Uterus (tissue), 4 donors: Measurements from ENCODE around the gene RRAS2. TPM values are rescaled to one million over a fixed set of nuclear protein-coding genes. Genes with fewer than 3 reads are reported as not detected.

ENCODE experiments used
- DNase-seq, 2 donors: peaks; one replicate each; pipeline ENCODE4 v3.0.0-alpha.2; 2019 to 2020
- H3K27ac ChIP-seq, 2 donors: fragments of 200-600 bp; sonication (generic); 1 replicate in 1 of 2; 2 replicates in 1 of 2; pipeline ENCODE4 v1.5.1; 2016 to 2018
- H3K27me3 ChIP-seq, 2 donors: fragments of 200-600 bp; sonication (generic); one replicate each; pipeline ENCODE4 v1.5.1; 2018 to 2019; ENCODE audit warnings: control low read depth in 1 of 2
- H3K36me3 ChIP-seq, 2 donors: fragments of 200-600 bp; sonication (generic); one replicate each; pipeline ENCODE4 v1.5.1; 2019; ENCODE audit warnings: control low read depth in 1 of 2
- H3K4me1 ChIP-seq, 2 donors: fragments of 200-600 bp; sonication (generic); one replicate each; pipeline ENCODE4 v1.5.1; 2018 to 2019; ENCODE audit warnings: control low read depth in 1 of 2
- H3K4me3 ChIP-seq, 2 donors: fragments of 200-600 bp; sonication (generic); 1 replicate in 1 of 2; 2 replicates in 1 of 2; pipeline ENCODE4 v1.5.1; 2018 to 2019; ENCODE audit warnings: mild to moderate bottlenecking in 1 of 2
- H3K9me3 ChIP-seq, 2 donors: fragments of 200-600 bp; sonication (generic); one replicate each; pipeline ENCODE4 v1.5.1; 2019; ENCODE audit warnings: control low read depth in 1 of 2
- CTCF ChIP-seq, 4 experiments: fragments of 200-600 bp in 2 of 4; fragments of 450-650 bp in 2 of 4; sonication (generic) in 2 of 4; IDR thresholded peaks; one replicate each; pipeline ENCODE4 v1.5.1; 2016 to 2019; ENCODE audit warnings: antibody characterized with exemption in 4 of 4, mild to moderate bottlenecking in 2 of 4, moderate library complexity in 1 of 4
- POLR2A ChIP-seq, 2 donors: fragments of 450-650 bp; IDR thresholded peaks; one replicate each; pipeline ENCODE4 v1.6.1; 2016; ENCODE audit warnings: antibody characterized with exemption in 2 of 2, mild to moderate bottlenecking in 1 of 2, moderate library complexity in 1 of 2
- intact Hi-C: fragments of 100-400 bp; cut with DNase I; formaldehyde crosslinking; loops from one replicate; pipeline ENCODE4 v1.15.1; 2023; ENCODE audit warnings: low total_unique reads
- total RNA-seq, 4 donors: library from RNA; depleted of rRNA in 3 of 4; stranded (reverse); fragments of >200 nt in 3 of 4; gene quantifications; one replicate each; pipeline versions ENCODE4 v1.1.0 to v1.2.4, GENCODE V29; 2014 to 2023
- donor health status: DM: yes; HTN: yes; CAD: no.

RRAS2 gene
- total RNA-seq, 4 donors from 2014 or later, result 18.7 to 43.6 (median 36.8) TPM

- no peaks in the 10 kb centered on the region for H3K36me3 ChIP-seq
- no peaks in the 10 kb centered on the region for H3K4me1 ChIP-seq
- no peaks in the 10 kb centered on the region for H3K27me3 ChIP-seq
- no peak overlapping the region for H3K27ac ChIP-seq
- intact Hi-C loops, result no loop called here
- H3K4me3 ChIP-seq, result no peak overlapping the region
- no peak for TF ChIP-seq CTCF (IDR thresholded peaks at IDR 0.05)
- no peak for TF ChIP-seq POLR2A (IDR thresholded peaks at IDR 0.05)
- no peaks in the 10 kb centered on the region for H3K9me3 ChIP-seq
- DNase-seq, result no peak
Observed at GRCh38 chr11:14264966-14265365, 94.0 kb downstream of the RRAS2 start.

GRCh38 chr11:14262271-14262846 is 96.6 kb downstream of the RRAS2 start:
- no peak for DNase-seq
- intact Hi-C loops, result no loop called here
- Histone ChIP-seq H3K36me3 (no peaks in the 10 kb centered on the region), H3K27ac (no peak overlapping the region), H3K4me1 (no peaks in the 10 kb centered on the region), H3K9me3 (no peaks in the 10 kb centered on the region), H3K4me3 (no peak overlapping the region), H3K27me3 (no peaks in the 10 kb centered on the region)
- no peak for TF ChIP-seq CTCF (IDR thresholded peaks at IDR 0.05)
- TF ChIP-seq POLR2A (IDR thresholded peaks at IDR 0.05), result no peak

GRCh38 chr11:14261066-14261465 is 97.9 kb downstream of the RRAS2 start:
- H3K27me3 ChIP-seq, result no peaks in the 10 kb centered on the region
- no peak overlapping the region for H3K27ac ChIP-seq
- intact Hi-C loops, result no loop called here
- H3K4me1 ChIP-seq, result no peaks in the 10 kb centered on the region
- TF ChIP-seq POLR2A (IDR thresholded peaks at IDR 0.05) (no peak), CTCF (IDR thresholded peaks at IDR 0.05) (no peak)
- H3K9me3 ChIP-seq, result no peaks in the 10 kb centered on the region
- H3K36me3 ChIP-seq, result no peaks in the 10 kb centered on the region
- no peak overlapping the region for H3K4me3 ChIP-seq
- DNase-seq, result no peak

GRCh38 chr11:14259878-14260277 is 99.1 kb downstream of the RRAS2 start:
- no peak for DNase-seq
- H3K9me3 ChIP-seq, result no peaks in the 10 kb centered on the region
- H3K36me3 ChIP-seq, result no peaks in the 10 kb centered on the region
- TF ChIP-seq CTCF (IDR thresholded peaks at IDR 0.05) (no peak), POLR2A (IDR thresholded peaks at IDR 0.05) (no peak)
- intact Hi-C loops, result no loop called here
- no peaks in the 10 kb centered on the region for H3K27me3 ChIP-seq
- H3K4me3 ChIP-seq, result no peak overlapping the region
- H3K27ac ChIP-seq, result no peak overlapping the region
- no peaks in the 10 kb centered on the region for H3K4me1 ChIP-seq

GRCh38 chr11:14259186-14259784 is 99.7 kb downstream of the RRAS2 start:
- H3K4me1 ChIP-seq, result no peaks in the 10 kb centered on the region
- no peak overlapping the region for H3K4me3 ChIP-seq
- no peaks in the 10 kb centered on the region for H3K9me3 ChIP-seq
- no peaks in the 10 kb centered on the region for H3K36me3 ChIP-seq
- TF ChIP-seq CTCF (IDR thresholded peaks at IDR 0.05) (no peak), POLR2A (IDR thresholded peaks at IDR 0.05) (no peak)
- DNase-seq, result no peak
- H3K27ac ChIP-seq, result no peak overlapping the region
- no peaks in the 10 kb centered on the region for H3K27me3 ChIP-seq
- intact Hi-C loops, result no loop called here
